Neutrophil (primary cell): ENCODE results near the gene ZNF22.

Source experiments
- H3K27ac ChIP-seq: fragments of 200-600 bp; sonication (generic); 2 replicates; pipeline ENCODE4 v1.5.1; 2016; ENCODE audit warnings: mild to moderate bottlenecking, moderate library complexity
- H3K27me3 ChIP-seq: fragments of 200-600 bp; sonication (generic); 2 replicates; pipeline ENCODE4 v1.6.0; 2016; ENCODE audit warnings: mild to moderate bottlenecking
- H3K36me3 ChIP-seq: fragments of 200-600 bp; sonication (generic); 2 replicates; pipeline ENCODE4 v1.5.1; 2017
- H3K4me1 ChIP-seq, 2 experiments: fragments of 200-600 bp in 1 of 2; sonication (generic) in 1 of 2; 1 replicate in 1 of 2; 2 replicates in 1 of 2; pipeline versions ENCODE4 v1.5.1 to v1.6.1; 2013 to 2016; ENCODE audit warnings: low read depth in 1 of 2, low read length in 1 of 2, mild to moderate bottlenecking in 1 of 2, moderate library complexity in 1 of 2; ENCODE audit not compliant: control insufficient read depth in 1 of 2, insufficient read depth in 1 of 2
- H3K4me3 ChIP-seq, 2 experiments: fragments of 200-600 bp in 1 of 2; sonication (generic) in 1 of 2; 1 replicate in 1 of 2; 2 replicates in 1 of 2; pipeline ENCODE4 v1.5.1; 2013 to 2016; ENCODE audit warnings: low read depth in 1 of 2, low read length in 1 of 2, mild to moderate bottlenecking in 1 of 2, moderate library complexity in 1 of 2
- H3K9me3 ChIP-seq: fragments of 200-600 bp; sonication (generic); 2 replicates; pipeline ENCODE4 v1.5.1; 2016
- CTCF ChIP-seq: fragments of 200-600 bp; sonication (generic); IDR thresholded peaks from 2 replicates; pipeline ENCODE4 v1.5.1; 2016; ENCODE audit warnings: antibody characterized with exemption

Gene ZNF22

DNA sequence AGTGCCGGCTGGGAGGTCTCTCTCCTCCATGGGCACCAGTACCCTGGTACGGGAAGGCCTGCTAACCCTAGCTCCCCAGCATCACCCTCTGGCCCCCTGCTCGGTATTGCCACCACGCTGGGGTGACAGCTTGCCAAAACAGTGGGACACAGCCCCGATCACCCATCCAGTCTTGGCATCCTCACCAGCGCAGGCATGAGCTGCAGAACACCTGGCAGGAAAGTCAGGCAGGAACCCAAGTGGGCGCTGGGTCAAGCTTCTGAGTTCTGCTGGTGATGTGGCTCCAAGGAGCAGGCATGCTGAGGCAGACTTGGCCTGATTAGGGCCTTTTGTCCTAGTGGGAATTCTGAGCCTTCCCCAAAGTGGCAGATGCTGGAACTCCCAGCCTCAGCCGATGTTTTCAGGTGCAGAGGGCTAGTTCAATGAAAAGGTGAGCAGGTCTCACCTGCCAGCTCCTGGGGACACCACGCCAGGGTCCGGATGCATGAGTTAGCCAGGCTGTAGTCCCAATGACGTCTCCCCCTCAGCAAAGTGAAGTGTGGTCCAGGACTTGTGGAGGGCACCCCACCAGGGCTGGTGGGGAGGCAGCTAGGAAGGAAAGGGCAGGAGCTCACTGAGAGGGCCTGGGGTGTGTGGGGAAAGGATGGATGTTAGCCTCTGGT is 8.5 kb upstream of the ZNF22 start:
- TF ChIP-seq CTCF, result no peak
- Histone ChIP-seq H3K27ac (no peak overlapping the region), H3K27me3 (no peaks in the 10 kb centered on the region), H3K9me3 (no peaks in the 10 kb centered on the region), H3K36me3 (peaks cover 56% of the 10 kb centered on the region), H3K4me3 (no peak overlapping the region), H3K4me1 (peaks cover 18 to 20% of the 10 kb centered on the region in 2 experiments)

- Histone ChIP-seq H3K27me3 (no peaks in the 10 kb centered on the region), H3K4me1 (peaks cover 18 to 20% of the 10 kb centered on the region in 2 experiments), H3K36me3 (peaks cover 56% of the 10 kb centered on the region), H3K27ac (no peak overlapping the region), H3K4me3 (no peak overlapping the region), H3K9me3 (no peaks in the 10 kb centered on the region)
- TF ChIP-seq CTCF, result no peak
Measured at GRCh38 chr10:44992732-44993225, 7.9 kb upstream of the ZNF22 start.

DNA sequence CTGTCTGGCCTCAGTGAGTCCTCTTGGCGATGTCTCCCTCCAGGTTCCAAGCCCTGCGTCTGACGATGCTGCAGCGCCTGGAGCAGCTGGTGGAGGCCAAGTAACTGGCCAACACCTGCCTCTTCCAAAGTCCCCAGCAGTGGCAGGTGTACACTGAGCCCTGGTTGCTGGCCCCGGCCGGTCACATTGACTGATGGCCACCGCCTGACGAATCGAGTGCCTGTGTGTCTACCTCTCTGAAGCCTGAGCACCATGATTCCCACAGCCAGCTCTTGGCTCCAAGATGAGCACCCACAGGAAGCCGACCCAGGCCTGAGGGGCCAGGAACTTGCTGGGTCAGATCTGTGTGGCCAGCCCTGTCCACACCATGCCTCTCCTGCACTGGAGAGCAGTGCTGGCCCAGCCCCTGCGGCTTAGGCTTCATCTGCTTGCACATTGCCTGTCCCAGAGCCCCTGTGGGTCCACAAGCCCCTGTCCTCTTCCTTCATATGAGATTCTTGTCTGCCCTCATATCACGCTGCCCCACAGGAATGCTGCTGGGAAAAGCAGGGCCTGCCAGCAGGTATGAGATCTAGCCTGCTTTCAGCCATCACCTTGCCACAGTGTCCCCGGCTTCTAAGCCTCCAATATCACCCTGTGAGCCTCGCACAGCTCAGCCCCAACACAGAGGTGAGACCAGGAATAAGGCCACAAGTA is 7.3 kb upstream of the ZNF22 start:
- peaks cover 18 to 20% of the 10 kb centered on the region in 2 experiments for H3K4me1 ChIP-seq
- H3K27me3 ChIP-seq, result no peaks in the 10 kb centered on the region
- H3K4me3 ChIP-seq, result no peak overlapping the region
- H3K27ac ChIP-seq, result no peak overlapping the region
- H3K36me3 ChIP-seq, result peaks cover 54% of the 10 kb centered on the region
- H3K9me3 ChIP-seq, result no peaks in the 10 kb centered on the region
- TF ChIP-seq CTCF, result no peak

- Histone ChIP-seq H3K4me3 (no peak overlapping the region), H3K4me1 (peaks cover 18 to 20% of the 10 kb centered on the region in 2 experiments), H3K9me3 (no peaks in the 10 kb centered on the region), H3K36me3 (peaks cover 47% of the 10 kb centered on the region), H3K27ac (no peak overlapping the region), H3K27me3 (no peaks in the 10 kb centered on the region)
- TF ChIP-seq CTCF, result no peak
Measured at GRCh38 chr10:44993922-44994751, 6.6 kb upstream of the ZNF22 start.

DNA sequence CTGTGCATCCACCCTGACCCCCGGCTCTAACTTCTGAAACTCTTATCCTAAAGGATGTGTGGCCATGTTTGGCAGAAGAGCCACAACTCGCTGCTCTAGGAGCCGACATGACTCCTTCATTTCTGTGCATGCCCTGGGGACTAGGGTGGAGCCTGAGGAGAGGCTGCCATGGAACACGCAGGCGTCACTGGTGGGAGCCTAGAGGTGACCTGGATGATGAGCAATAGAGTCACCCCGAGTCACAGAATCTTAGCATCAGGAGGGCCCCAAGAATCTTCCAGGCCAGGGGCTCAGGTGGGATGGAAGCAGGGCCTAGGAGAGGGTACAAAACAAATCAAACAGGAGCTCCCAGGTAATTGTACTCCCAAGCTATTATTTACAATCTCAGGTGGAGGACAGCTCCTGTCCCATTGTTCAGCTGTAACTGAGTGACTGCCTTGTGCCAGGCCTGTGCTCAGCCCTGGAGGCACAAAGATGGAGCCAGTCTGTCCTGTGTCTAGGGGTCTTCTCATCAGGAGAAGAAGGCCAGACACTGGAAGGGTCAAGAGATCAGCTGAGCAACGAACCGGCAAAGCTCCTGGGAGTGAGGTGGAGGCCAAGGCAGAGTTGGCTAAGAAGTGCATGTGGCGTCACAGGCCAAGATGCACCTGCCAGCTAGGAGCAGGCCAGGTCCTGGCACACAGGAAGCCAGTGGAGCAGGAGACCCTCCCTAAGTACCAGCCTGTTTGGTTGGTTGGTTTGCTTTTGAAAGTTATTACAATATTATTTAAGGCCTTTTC is 5.8 kb upstream of the ZNF22 start:
- peaks cover 39% of the 10 kb centered on the region for H3K36me3 ChIP-seq
- no peak overlapping the region for H3K27ac ChIP-seq
- H3K4me1 ChIP-seq, result peaks cover 18 to 20% of the 10 kb centered on the region in 2 experiments
- no peak for TF ChIP-seq CTCF
- H3K4me3 ChIP-seq, result no peak overlapping the region
- no peaks in the 10 kb centered on the region for H3K27me3 ChIP-seq
- H3K9me3 ChIP-seq, result no peaks in the 10 kb centered on the region
